Right renal pelvis (tissue), 4 donors: ENCODE data around the gene LGALSL. TPM values are rescaled to one million over a fixed set of nuclear protein-coding genes. Genes with fewer than 3 reads are reported as not detected.

ENCODE experiments used
- DNase-seq, 4 donors: peaks; one replicate each; pipeline ENCODE4 v3.0.0-alpha.2; 2013; ENCODE audit warnings: low read depth in 4 of 4, low spot score in 3 of 4, missing footprints in 1 of 4
- polyA plus RNA-seq, 4 donors: library from polyadenylated mRNA; unstranded; fragments of 120-200 nt; gene quantifications; one replicate each; pipeline ENCODE4 v1.2.1, GENCODE V29; 2013; ENCODE audit not compliant: insufficient read length in 4 of 4

Gene LGALSL
- polyA plus RNA-seq, 4 donors: 33.0 to 49.3 (median 42.7) TPM

GRCh38 chr2:64491426-64491825 lies 37.5 kb downstream of the LGALSL start:
- no peak for DNase-seq

GRCh38 chr2:64492272-64492671 lies 38.3 kb downstream of the LGALSL start:
- no peak for DNase-seq

DNA sequence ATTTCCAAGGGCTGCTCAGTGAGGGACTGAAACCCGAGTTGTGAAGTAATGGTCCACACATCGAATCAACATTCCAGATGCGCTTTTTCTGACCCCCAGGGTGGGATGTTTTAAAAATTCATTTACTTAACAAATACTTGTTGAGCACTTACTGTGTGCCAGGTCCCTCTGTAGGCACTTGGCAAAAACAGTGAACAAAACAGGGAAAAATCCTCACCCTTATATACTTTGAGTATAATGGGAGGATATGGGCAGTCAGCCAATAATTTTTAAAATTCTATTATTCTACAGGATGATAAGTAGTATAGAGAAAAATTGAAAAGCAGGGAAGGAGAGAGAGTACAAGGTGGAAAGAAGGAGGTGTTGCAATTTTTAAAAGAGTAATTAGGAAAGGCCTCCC lies 38.9 kb downstream of the LGALSL start:
- no peak for DNase-seq

DNA sequence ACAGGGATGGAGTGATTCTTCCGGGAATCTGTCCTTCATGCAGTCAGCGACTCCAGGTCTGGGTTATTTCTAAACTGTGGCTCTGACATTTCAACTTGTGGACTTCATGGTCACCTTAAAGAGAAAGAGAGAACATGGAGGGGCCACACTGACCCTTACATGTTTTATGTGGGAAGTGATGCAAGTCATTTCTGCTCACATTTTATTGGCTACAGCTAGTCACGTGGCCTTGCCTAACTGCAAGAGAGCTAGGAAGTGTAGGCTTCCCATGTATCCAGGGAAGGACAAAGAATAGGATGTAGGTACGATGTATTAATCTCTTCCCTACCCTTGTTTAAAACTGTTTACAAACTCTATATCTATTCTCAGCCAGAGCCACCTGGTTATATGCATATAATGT lies 39.8 kb downstream of the LGALSL start:
- no peak for DNase-seq

- DNase-seq: no peak
These were observed 44.5 kb downstream of the LGALSL start for GRCh38 chr2:64498438-64498837.

DNA sequence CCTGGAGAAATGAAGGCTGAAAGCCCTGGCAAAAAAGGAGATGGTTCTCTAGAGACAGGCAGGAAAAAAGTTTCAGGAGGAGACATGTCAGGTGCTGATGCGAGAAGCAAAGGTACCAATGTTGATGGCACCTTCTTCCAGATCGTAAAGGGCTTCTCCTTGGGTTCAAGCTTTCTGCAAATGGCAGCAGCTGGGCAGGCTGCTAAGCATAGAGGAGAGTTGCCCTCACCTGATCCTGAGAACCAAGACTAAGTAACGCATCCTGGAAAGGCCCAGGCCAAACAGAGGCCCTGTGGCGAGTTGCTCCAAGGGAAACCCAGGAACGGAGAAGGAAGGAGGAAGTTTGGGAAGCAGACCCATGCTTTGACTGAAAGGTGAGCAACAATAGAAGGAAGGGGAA lies 46.6 kb downstream of the LGALSL start:
- no peak for DNase-seq

DNA sequence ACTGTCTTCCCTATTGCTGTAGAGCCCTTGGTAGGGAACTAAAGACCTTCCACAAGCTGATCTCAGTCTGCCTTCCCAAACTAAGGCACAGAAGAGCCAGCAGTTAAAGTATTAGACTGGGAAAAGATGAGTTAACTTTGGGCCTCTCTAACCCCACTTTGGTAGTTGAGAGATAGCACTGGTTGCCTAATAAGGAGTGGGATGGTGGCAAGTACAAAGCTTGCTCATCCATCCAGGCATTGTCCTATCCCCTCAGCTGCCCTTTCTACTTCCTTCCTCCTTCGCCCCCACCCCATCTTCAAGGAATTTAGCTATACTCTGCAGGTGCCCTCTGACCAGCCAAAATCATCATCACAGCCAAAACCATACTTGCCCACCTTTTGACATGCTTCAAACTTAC lies 48.0 kb downstream of the LGALSL start:
- DNase-seq: no peak

GRCh38 chr2:64502860-64503259 lies 48.9 kb downstream of the LGALSL start:
- no peak for DNase-seq

DNA sequence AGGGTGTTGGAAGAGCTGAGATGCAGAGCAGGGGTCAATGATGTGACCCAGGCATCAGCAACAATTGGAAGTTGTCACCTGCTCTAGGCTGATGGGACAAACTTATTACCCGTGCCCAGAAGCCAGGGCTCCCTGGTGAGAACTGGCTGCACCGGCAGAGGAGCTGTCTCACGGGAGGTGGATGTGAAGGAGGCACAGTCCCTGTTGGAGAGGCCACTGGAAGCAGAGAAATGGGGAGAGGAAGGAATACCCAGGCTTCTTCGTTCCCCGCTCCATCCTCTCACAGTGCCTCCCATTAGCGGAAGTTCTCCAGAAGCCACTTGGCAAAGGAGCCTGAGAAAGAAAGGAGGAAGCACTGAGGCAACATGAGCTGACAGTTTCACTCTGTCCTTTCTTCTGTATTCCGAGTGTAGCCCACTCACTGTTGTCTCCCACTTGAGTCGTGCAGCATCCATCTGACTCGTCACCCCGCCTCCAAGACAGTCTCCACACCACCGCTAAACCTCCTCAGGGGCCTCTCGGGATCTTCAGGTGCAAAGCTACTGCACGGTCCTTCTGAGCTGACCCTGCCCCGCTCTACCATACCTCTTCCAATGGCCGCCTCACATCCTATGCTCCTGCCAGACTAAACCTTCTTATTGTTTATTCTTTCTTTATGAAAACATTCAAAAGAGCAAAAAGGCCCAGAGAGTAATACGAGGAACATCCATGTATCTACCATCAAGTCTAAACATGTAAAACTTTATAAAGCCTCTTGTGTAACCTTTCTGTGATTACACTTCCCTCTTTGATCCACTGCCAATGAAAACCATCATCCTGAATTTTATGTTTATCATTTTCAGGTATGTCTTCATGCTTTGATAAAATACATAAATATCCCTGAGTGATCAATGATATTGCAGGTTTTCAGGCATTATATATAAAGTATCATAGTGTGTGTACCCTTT lies 51.1 kb downstream of the LGALSL start:
- no peak for DNase-seq

GRCh38 chr2:64506686-64507085 lies 52.7 kb downstream of the LGALSL start:
- DNase-seq: no peak

Other genes starting within 250 kb of the LGALSL start
- gene AFTPH, start 70.2 kb downstream of the LGALSL start, polyA plus RNA-seq: 10 to 100 TPM; 63.1 to 78.0 (median 71.8) TPM
- gene SERTAD2, start 199.8 kb downstream of the LGALSL start, polyA plus RNA-seq: 10 to 100 TPM; 23.4 to 29.5 (median 26.7) TPM